Measurements from ENCODE around the gene ZNF773. TPM values are rescaled to one million over a fixed set of nuclear protein-coding genes. Genes with fewer than 3 reads are reported as not detected.
"Not testable (repeated sequence)": the region's sequence is repeated elsewhere in the genome, so short reads cannot be mapped to it uniquely, and the experiment has no call there.

The ZNF773 gene
- total RNA-seq, 1 donor from 2014 or later = 9.3 TPM

DNA sequence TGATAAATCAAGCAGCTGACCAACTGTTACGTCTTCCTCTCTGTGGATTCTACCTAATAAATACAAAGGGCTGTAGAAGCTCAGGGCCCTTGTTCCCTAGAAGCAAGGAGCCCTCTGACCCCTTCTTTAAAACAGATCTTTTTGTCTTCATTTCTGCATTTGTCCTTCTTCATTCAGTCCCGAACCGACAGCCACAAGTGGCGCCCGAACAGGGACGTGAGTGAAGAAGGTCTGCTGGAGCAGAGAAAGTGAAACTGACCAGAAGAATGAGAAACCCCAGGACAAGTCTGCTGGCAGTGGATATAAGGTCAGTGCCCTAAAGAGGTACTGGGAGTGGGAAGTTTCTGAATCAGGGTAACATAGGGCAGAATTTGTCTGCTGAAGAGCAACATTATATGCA lies 13.1 kb downstream of the ZNF773 start:
- DNase-seq (ENCODE audit: low spot score in 2 of 2, unreplicated experiment in 2 of 2) = no peak
- TF ChIP-seq, protein P1, sequence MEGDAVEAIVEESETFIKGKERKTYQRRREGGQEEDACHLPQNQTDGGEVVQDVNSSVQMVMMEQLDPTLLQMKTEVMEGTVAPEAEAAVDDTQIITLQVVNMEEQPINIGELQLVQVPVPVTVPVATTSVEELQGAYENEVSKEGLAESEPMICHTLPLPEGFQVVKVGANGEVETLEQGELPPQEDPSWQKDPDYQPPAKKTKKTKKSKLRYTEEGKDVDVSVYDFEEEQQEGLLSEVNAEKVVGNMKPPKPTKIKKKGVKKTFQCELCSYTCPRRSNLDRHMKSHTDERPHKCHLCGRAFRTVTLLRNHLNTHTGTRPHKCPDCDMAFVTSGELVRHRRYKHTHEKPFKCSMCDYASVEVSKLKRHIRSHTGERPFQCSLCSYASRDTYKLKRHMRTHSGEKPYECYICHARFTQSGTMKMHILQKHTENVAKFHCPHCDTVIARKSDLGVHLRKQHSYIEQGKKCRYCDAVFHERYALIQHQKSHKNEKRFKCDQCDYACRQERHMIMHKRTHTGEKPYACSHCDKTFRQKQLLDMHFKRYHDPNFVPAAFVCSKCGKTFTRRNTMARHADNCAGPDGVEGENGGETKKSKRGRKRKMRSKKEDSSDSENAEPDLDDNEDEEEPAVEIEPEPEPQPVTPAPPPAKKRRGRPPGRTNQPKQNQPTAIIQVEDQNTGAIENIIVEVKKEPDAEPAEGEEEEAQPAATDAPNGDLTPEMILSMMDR (IDR thresholded peaks at IDR 0.05; ENCODE audit: unreplicated experiment) = no peak
- H3K27me3 Mint-ChIP-seq (ENCODE audit: low read depth) = no peaks in the 10 kb centered on the region
- H3K27ac Mint-ChIP-seq = no peak overlapping the region
- no peak overlapping the region for H3K4me3 Mint-ChIP-seq
- no peaks in the 10 kb centered on the region for H3K4me1 Mint-ChIP-seq
- H3K9me3 Mint-ChIP-seq = peaks cover 79% of the 10 kb centered on the region
- peaks cover 76% of the 10 kb centered on the region for H3K36me3 Mint-ChIP-seq

DNA sequence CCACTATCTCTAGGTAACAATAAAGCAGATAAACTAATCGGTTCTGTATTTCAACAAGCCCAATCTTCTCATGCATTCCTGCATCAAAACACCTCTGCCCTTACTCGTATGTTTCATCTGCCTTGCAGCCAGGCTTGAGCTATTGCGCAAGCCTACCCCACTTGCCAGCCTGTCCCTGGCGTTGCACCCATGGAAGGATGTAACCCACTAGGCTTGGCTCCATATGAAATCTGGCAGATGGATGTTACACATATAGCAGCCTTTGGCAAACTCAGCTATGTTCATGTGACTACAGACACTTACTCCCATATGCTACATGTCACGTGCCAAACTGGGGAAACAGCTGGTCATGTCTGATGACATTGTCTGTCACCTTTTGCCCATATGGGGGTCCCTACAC lies 15.5 kb downstream of the ZNF773 start:
- Mint-ChIP-seq H3K27me3 (ENCODE audit: low read depth) (no peaks in the 10 kb centered on the region), H3K27ac (no peak overlapping the region), H3K36me3 (peaks cover 57% of the 10 kb centered on the region), H3K4me1 (no peaks in the 10 kb centered on the region), H3K9me3 (peaks cover 69% of the 10 kb centered on the region), H3K4me3 (no peak overlapping the region)
- TF ChIP-seq, protein P1 (IDR thresholded peaks at IDR 0.05; ENCODE audit: unreplicated experiment) = no peak
- DNase-seq (ENCODE audit: low spot score in 2 of 2, unreplicated experiment in 2 of 2) = no peak

DNA sequence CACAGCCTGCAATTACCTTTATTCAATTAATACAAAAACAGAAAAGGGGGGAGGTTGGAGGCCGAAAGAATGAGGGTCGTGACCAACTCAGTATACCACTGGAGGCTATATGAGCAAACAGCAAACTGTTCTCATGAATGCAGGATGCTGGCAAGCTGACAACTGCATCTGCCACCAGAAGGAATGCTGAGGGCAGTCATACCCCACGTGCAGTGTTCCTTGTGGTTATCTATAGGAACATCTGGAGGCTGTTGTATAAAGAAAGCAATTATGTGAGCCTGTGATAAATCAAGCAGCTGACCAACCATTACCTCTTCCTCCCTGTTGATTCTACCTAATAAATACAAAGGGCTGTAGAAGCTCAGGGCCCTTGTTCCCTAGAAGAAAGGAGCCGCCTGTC lies 18.3 kb downstream of the ZNF773 start:
- not testable (repeated sequence) for H3K4me3 Mint-ChIP-seq
- H3K36me3 Mint-ChIP-seq = peaks cover 46% of the 10 kb centered on the region

DNA sequence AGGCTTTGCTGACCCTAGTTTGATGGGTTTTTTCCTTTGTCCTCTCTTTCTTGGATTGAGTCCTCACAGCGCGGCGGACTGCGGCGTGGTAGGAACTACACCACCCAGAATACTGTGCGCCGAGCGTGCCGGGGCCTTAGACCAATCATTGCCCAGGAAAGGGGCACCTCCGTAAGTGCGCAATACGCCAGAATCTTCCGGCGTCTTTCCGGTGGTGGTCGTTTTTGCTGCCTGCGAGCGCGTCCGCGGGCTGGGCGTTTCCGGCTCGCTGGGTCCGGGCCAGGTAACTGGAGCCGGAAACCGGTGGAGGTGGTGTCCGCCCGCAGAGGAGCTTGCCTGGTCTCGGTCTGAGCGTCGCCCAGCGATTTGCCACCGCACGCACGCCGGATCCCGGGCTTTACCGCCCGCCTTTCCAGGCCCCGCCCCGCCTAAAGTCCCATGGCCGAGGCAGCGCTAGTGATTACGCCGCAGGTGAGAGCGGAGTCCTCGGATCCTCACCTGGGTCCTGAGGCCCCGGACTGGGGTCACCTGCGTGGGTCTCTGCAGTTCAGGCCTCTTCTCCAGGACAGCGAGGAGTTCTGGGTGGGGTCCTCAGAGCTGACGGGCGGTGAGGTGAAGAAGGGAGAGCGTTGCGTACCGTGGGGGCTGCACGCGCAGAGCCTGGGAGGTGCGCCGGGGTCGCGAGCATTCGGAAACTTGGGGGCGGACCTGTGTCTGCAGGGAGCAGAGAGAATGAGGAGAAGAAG lies 27.6 kb downstream of the ZNF773 start, which contains the start of gene ZNF549:
ZNF549 (plus strand) TSS at position 221 of the 746 bp plus-strand sequence; CDS start at position 439, 218 bp downstream.
- H3K4me1 Mint-ChIP-seq = peaks cover 17% of the 10 kb centered on the region
- TF ChIP-seq, protein P1 (IDR thresholded peaks at IDR 0.05; ENCODE audit: unreplicated experiment) = no peak
- H3K4me3 Mint-ChIP-seq = peak within 1 kb of the TSS; percentile 96

More for the DNA sequence above, 18.3 kb downstream of the ZNF773 start:
- H3K27me3 Mint-ChIP-seq (ENCODE audit: low read depth); DNase-seq (ENCODE audit: low spot score in 2 of 2, unreplicated experiment in 2 of 2); H3K27ac Mint-ChIP-seq; H3K4me1 Mint-ChIP-seq: not testable (repeated sequence)
- H3K9me3 Mint-ChIP-seq = peaks cover 65% of the 10 kb centered on the region

DNA sequence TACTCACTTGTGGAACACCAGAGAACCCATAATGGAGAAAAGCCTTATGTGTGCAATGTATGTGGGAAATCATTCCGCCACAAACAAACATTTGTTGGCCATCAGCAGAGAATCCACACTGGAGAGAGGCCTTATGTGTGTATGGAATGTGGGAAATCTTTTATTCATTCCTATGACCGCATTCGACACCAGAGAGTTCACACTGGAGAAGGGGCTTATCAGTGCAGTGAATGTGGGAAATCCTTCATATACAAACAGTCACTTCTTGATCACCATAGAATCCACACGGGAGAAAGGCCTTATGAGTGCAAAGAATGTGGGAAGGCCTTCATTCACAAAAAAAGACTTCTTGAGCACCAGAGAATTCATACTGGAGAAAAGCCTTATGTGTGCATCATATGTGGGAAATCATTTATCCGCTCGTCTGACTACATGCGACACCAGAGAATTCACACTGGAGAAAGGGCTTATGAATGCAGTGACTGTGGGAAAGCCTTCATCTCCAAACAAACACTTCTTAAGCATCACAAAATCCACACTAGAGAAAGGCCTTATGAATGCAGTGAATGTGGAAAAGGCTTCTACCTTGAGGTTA lies 38.3 kb downstream of the ZNF773 start:
- no peak for DNase-seq (ENCODE audit: low spot score in 2 of 2, unreplicated experiment in 2 of 2)
- Mint-ChIP-seq H3K27ac (no peak overlapping the region), H3K27me3 (ENCODE audit: low read depth) (no peaks in the 10 kb centered on the region), H3K4me1 (no peaks in the 10 kb centered on the region), H3K9me3 (peaks cover 90% of the 10 kb centered on the region), H3K36me3 (peaks cover 97% of the 10 kb centered on the region), H3K4me3 (no peak overlapping the region)
- TF ChIP-seq, protein P1 (IDR thresholded peaks at IDR 0.05; ENCODE audit: unreplicated experiment) = no peak

More for the DNA sequence above, 27.6 kb downstream of the ZNF773 start, which contains the start of gene ZNF549:
- peaks cover 43% of the 10 kb centered on the region for H3K9me3 Mint-ChIP-seq
- DNase-seq (ENCODE audit: low spot score in 2 of 2, unreplicated experiment in 2 of 2) = peak; percentile 78 to 88
- H3K27ac Mint-ChIP-seq = peak within 1 kb of the TSS; percentile 94
- H3K27me3 Mint-ChIP-seq (ENCODE audit: low read depth) = no peaks in the 10 kb centered on the region
- peaks cover 35% of the 10 kb centered on the region for H3K36me3 Mint-ChIP-seq

DNA sequence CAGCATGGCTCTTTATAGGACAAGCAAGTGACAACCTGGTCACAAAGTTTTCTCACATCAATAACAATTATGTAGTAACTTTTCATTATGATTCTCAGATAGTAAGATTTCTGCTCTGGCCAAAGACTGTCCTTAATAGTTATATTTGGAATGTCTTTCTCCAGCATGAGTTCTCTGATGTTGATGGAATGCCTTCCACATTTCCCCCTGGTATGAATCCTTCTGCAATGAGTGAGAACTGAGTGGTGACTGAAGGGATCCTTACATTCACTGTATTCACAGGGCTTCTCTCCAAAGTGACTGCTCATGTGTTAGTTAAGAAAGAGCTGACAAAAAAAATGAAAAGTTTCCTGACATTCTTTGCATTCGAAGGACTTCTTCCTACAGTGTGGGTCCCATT lies 46.8 kb downstream of the ZNF773 start:
- Mint-ChIP-seq H3K4me3 (no peak overlapping the region), H3K4me1 (no peaks in the 10 kb centered on the region)

More for the DNA sequence above, 46.8 kb downstream of the ZNF773 start:
- H3K27ac Mint-ChIP-seq = no peak overlapping the region
- H3K36me3 Mint-ChIP-seq = peaks cover 96% of the 10 kb centered on the region
- DNase-seq (ENCODE audit: low spot score in 2 of 2, unreplicated experiment in 2 of 2) = no peak
- TF ChIP-seq, protein P1 (IDR thresholded peaks at IDR 0.05; ENCODE audit: unreplicated experiment) = no peak
- H3K9me3 Mint-ChIP-seq = peaks cover 80% of the 10 kb centered on the region
- no peaks in the 10 kb centered on the region for H3K27me3 Mint-ChIP-seq (ENCODE audit: low read depth)

Measured in mesothelial cell of epicardium (in vitro differentiated cells).